Left ventricle myocardium inferior (tissue), 1 donor: ENCODE data around the gene ANKS6. TPM values are rescaled to one million over a fixed set of nuclear protein-coding genes. Genes with fewer than 3 reads are reported as not detected.

Source experiments
- DNase-seq: peaks from one replicate; pipeline ENCODE4 v3.0.0-alpha.2; 2020
- H3K27ac ChIP-seq: fragments of 200-600 bp; replicated peaks from 2 replicates; pipeline ENCODE4 v1.8.0; 2021
- H3K27me3 ChIP-seq: fragments of 200-600 bp; 2 replicates; pipeline ENCODE4 v1.8.0; 2021; ENCODE audit warnings: low read depth
- H3K36me3 ChIP-seq: fragments of 200-600 bp; 2 replicates; pipeline ENCODE4 v1.8.0; 2021
- H3K4me1 ChIP-seq: fragments of 200-600 bp; 2 replicates; pipeline ENCODE4 v1.8.0; 2021
- H3K4me3 ChIP-seq: fragments of 200-600 bp; 2 replicates; pipeline ENCODE4 v1.8.0; 2021; ENCODE audit warnings: mild to moderate bottlenecking, moderate library complexity
- H3K9me3 ChIP-seq: fragments of 200-600 bp; replicated peaks from 2 replicates; pipeline ENCODE4 v1.8.0; 2021
- intact Hi-C: fragments of 100-400 bp; cut with micrococcal nuclease; formaldehyde crosslinking; loops from one replicate; pipeline ENCODE4 v1.11.0; 2022
- total RNA-seq: library from RNA; stranded (reverse); fragmentation: NEBNext Ultra II Directional; extraction: Animal tissue kit (Norgen Biotek cat#: 25700); gene quantifications from one replicate; pipeline ENCODE4 v1.2.1, GENCODE V29; 2021
- TF ChIP-seq, protein P1 (sequence below): fragments of 200-600 bp; IDR thresholded peaks from 2 replicates; pipeline ENCODE4 v1.8.0; 2021; ENCODE audit warnings: antibody characterized with exemption, mild to moderate bottlenecking, borderline replicate concordance
- donor health status: DM: no; HTN: yes; CAD: no; lungs with severe emphysema.

ANKS6 gene
- total RNA-seq, 1 donor from 2014 or later = 4.8 TPM

DNA sequence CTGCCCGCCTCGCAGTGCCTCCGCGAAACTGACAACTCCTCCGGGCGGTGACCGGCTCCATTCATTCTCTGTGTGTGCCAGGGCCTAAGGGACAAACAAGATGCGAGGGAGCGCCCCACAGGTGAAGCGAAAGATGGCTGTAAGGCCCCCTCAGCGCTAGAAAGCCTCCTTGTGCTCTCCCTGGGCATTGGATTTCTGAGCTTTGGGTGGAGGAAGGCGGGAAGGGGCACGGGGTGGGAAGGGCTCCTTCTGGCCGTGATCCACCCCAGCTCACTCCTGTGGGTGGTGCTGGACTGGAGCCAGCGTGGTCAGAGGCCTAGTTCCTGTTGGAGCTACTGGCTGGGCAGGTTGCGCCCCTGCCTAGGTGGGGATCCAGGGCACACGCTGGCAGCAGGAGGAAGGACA lies 12.1 kb upstream of the ANKS6 start:
- H3K4me1 ChIP-seq = peaks cover 10% of the 10 kb centered on the region
- DNase-seq = no peak
- TF ChIP-seq, protein P1, sequence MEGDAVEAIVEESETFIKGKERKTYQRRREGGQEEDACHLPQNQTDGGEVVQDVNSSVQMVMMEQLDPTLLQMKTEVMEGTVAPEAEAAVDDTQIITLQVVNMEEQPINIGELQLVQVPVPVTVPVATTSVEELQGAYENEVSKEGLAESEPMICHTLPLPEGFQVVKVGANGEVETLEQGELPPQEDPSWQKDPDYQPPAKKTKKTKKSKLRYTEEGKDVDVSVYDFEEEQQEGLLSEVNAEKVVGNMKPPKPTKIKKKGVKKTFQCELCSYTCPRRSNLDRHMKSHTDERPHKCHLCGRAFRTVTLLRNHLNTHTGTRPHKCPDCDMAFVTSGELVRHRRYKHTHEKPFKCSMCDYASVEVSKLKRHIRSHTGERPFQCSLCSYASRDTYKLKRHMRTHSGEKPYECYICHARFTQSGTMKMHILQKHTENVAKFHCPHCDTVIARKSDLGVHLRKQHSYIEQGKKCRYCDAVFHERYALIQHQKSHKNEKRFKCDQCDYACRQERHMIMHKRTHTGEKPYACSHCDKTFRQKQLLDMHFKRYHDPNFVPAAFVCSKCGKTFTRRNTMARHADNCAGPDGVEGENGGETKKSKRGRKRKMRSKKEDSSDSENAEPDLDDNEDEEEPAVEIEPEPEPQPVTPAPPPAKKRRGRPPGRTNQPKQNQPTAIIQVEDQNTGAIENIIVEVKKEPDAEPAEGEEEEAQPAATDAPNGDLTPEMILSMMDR = no peak
- peaks cover 61% of the 10 kb centered on the region for H3K27me3 ChIP-seq
- intact Hi-C loops = no loop called here
- no peak overlapping the region for H3K27ac ChIP-seq
- no peaks in the 10 kb centered on the region for H3K36me3 ChIP-seq
- no peaks in the 10 kb centered on the region for H3K9me3 ChIP-seq
- peak overlapping the region; percentile 66 for H3K4me3 ChIP-seq

DNA sequence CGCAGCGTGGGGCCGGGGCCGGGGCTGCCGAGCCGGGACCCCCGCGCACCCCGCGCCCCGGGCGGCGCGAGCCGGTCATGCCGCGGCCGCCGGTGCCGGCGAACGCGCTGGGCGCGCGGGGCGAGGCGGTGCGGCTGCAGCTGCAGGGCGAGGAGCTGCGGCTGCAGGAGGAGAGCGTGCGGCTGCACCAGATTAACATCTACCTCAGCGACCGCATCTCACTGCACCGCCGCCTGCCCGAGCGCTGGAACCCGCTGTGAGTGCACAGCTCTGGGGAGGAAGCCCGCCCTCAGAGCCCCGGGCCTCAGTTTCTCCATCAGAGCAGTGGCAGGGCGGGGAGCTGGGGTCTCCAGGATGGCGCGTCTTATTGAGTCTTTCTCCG lies 11.4 kb upstream of the ANKS6 start:
- TF ChIP-seq, protein P1 = no peak
- peaks cover 10% of the 10 kb centered on the region for H3K4me1 ChIP-seq
- H3K36me3 ChIP-seq = no peaks in the 10 kb centered on the region
- peak overlapping the region; percentile 66 for H3K4me3 ChIP-seq
- intact Hi-C loops = no loop called here
- no peak for DNase-seq
- peaks cover 67% of the 10 kb centered on the region for H3K27me3 ChIP-seq
- H3K9me3 ChIP-seq = no peaks in the 10 kb centered on the region
- H3K27ac ChIP-seq = no peak overlapping the region

DNA sequence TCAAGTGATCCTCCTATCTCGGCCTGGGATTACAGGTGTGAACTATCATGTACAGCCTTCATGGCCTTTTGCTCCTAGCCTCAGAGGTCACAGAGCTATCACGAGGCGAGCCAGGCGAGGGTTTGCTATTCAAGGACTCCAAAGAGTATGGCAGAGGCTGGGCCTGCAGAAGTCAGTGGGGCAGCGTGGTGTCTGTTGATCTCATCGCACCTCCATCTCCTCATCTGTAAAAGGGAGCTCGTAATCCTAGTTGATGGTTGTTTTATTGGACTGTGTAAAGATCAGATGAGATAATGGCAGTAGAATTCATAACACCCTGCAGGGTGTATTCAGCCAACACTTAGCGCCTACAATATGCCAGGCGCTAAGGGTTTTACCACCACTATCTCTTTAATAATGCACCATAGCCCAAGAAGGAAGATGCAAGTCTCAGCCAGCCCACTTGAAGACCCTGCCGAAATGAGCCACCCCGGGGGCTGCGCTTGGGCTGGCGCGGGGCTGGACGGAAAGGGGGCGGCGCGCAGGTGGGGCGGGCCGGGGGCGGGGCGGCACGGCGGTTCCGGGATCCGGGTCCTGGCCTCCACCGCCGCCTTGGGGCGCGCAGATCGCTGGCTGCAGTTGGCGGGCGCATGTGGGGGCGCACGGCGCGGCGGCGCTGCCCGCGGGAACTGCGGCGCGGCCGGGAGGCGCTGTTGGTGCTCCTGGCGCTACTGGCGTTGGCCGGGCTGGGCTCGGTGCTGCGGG lies 10.9 kb upstream of the ANKS6 start, which contains the start of gene GALNT12:
Gene GALNT12, plus strand, starts transcription at position 601 of the 744 bp plus-strand sequence. Its CDS starts 29 bp downstream, at position 630.
- DNase-seq = no peak
- H3K4me1 ChIP-seq = peaks cover 10% of the 10 kb centered on the region
- H3K27ac ChIP-seq = no peak within 1 kb of the TSS
- peaks cover 73% of the 10 kb centered on the region for H3K27me3 ChIP-seq
- no peaks in the 10 kb centered on the region for H3K36me3 ChIP-seq
- no peaks in the 10 kb centered on the region for H3K9me3 ChIP-seq
- TF ChIP-seq, protein P1 = no peak
- intact Hi-C loops = no loop called here
- H3K4me3 ChIP-seq = peak within 1 kb of the TSS; percentile 66

DNA sequence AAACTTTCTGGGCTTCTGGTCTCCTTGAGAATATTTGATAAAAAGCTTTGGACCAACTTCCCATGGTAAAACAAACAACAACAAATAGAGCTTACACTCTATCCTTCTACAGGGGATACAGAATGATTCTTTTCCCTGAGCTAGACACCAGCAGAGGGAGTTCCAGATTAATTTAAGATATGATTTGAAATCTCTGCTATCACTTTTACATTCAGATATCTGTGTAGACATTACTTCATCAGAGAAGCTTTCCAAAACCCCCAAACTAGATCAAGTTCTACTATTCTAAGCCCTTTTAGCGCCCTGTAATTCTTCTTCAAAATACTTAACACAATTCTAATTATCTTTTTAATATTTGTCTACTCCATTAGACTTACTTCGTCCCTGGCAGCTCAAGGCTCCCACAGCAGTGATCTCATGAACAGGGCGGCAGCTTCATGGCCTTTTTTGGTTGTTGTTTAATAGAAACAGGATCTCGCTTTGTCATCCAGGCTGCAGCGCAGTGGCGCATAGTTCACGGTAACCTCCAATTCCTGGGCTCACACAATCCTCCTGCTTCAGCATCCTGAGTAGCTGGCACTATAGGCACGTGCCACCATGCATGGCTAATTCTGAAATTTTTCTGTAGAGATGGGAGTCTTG lies 10.2 kb upstream of the ANKS6 start:
- intact Hi-C loops = no loop called here
- Histone ChIP-seq H3K27ac (no peak overlapping the region), H3K36me3 (no peaks in the 10 kb centered on the region), H3K27me3 (peaks cover 70% of the 10 kb centered on the region), H3K4me3 (no peak overlapping the region), H3K4me1 (peaks cover 10% of the 10 kb centered on the region), H3K9me3 (no peaks in the 10 kb centered on the region)
- TF ChIP-seq, protein P1 = no peak
- no peak for DNase-seq

DNA sequence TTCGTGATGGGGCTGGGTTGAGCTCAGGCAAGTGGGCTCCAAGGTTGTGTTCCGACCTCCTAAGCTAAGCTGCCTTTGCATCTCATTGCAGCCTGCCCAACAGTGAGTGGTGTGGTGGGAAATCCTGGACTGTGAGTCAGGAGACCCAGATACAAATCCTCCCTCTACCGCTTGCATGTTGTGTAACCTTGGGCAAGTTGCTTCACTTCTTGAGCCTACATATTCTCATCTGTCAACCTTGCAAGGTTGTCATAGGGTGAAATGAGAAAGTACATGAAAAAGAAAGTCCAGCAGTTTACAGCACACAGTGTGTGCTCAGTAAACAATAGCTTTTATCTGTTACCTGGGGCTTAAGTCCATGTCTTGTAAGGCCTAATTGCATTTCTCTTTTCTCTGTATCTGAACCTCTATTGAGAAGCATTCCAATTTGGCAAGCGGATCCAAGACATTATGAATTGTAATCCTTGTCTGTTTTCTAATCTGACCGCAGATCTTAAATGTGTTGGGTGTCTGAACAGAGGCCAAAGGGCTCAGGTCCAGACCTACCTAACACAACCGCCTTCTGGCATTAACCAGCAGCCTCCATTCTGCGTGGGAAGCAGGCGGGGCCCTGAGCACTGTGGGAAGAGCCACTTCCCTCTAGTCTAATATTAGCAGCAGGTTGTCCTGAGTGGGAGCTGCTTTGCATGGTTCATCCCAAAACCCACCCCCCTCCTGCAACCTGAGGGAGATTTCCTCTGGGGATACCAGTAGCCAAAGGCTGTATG lies 9.3 kb upstream of the ANKS6 start:
- Histone ChIP-seq H3K4me1 (peaks cover 10% of the 10 kb centered on the region), H3K4me3 (no peak overlapping the region), H3K9me3 (no peaks in the 10 kb centered on the region), H3K36me3 (no peaks in the 10 kb centered on the region), H3K27me3 (peaks cover 67% of the 10 kb centered on the region), H3K27ac (no peak overlapping the region)
- TF ChIP-seq, protein P1 = no peak
- intact Hi-C loops = no loop called here
- DNase-seq = no peak
